Left ventricle myocardium inferior (tissue), 1 donor: Measurements from ENCODE around the gene RARRES2. TPM values are rescaled to one million over a fixed set of nuclear protein-coding genes. Genes with fewer than 3 reads are reported as not detected.

Source experiments
- DNase-seq: peaks from one replicate; pipeline ENCODE4 v3.0.0-alpha.2; 2020
- H3K27ac ChIP-seq: fragments of 200-600 bp; replicated peaks from 2 replicates; pipeline ENCODE4 v1.8.0; 2021
- H3K27me3 ChIP-seq: fragments of 200-600 bp; 2 replicates; pipeline ENCODE4 v1.8.0; 2021; ENCODE audit warnings: low read depth
- H3K36me3 ChIP-seq: fragments of 200-600 bp; 2 replicates; pipeline ENCODE4 v1.8.0; 2021
- H3K4me1 ChIP-seq: fragments of 200-600 bp; 2 replicates; pipeline ENCODE4 v1.8.0; 2021
- H3K4me3 ChIP-seq: fragments of 200-600 bp; 2 replicates; pipeline ENCODE4 v1.8.0; 2021; ENCODE audit warnings: mild to moderate bottlenecking, moderate library complexity
- H3K9me3 ChIP-seq: fragments of 200-600 bp; replicated peaks from 2 replicates; pipeline ENCODE4 v1.8.0; 2021
- intact Hi-C: fragments of 100-400 bp; cut with micrococcal nuclease; formaldehyde crosslinking; loops from one replicate; pipeline ENCODE4 v1.11.0; 2022
- total RNA-seq: library from RNA; stranded (reverse); fragmentation: NEBNext Ultra II Directional; extraction: Animal tissue kit (Norgen Biotek cat#: 25700); gene quantifications from one replicate; pipeline ENCODE4 v1.2.1, GENCODE V29; 2021
- TF ChIP-seq, protein P1 (sequence below): fragments of 200-600 bp; IDR thresholded peaks from 2 replicates; pipeline ENCODE4 v1.8.0; 2021; ENCODE audit warnings: antibody characterized with exemption, mild to moderate bottlenecking, borderline replicate concordance
- donor health status: DM: no; HTN: yes; CAD: no; lungs with severe emphysema.

The RARRES2 gene
- total RNA-seq, 1 donor from 2014 or later = 17.6 TPM

GRCh38 chr7:150371131-150371995 is 29.9 kb upstream of the RARRES2 start:
- Histone ChIP-seq H3K27ac (peak overlapping the region; percentile 21), H3K27me3 (no peaks in the 10 kb centered on the region), H3K4me3 (no peak overlapping the region), H3K4me1 (peaks cover 70% of the 10 kb centered on the region), H3K36me3 (peaks cover 41% of the 10 kb centered on the region), H3K9me3 (no peaks in the 10 kb centered on the region)
- DNase-seq = no peak
- intact Hi-C loops = no loop called here
- TF ChIP-seq, protein P1, sequence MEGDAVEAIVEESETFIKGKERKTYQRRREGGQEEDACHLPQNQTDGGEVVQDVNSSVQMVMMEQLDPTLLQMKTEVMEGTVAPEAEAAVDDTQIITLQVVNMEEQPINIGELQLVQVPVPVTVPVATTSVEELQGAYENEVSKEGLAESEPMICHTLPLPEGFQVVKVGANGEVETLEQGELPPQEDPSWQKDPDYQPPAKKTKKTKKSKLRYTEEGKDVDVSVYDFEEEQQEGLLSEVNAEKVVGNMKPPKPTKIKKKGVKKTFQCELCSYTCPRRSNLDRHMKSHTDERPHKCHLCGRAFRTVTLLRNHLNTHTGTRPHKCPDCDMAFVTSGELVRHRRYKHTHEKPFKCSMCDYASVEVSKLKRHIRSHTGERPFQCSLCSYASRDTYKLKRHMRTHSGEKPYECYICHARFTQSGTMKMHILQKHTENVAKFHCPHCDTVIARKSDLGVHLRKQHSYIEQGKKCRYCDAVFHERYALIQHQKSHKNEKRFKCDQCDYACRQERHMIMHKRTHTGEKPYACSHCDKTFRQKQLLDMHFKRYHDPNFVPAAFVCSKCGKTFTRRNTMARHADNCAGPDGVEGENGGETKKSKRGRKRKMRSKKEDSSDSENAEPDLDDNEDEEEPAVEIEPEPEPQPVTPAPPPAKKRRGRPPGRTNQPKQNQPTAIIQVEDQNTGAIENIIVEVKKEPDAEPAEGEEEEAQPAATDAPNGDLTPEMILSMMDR = no peak

GRCh38 chr7:150370612-150371071 is 29.2 kb upstream of the RARRES2 start:
- DNase-seq = no peak
- intact Hi-C loops = no loop called here
- Histone ChIP-seq H3K4me1 (peaks cover 70% of the 10 kb centered on the region), H3K27ac (peak overlapping the region; percentile 97), H3K9me3 (no peaks in the 10 kb centered on the region), H3K27me3 (no peaks in the 10 kb centered on the region), H3K36me3 (peaks cover 41% of the 10 kb centered on the region), H3K4me3 (peak overlapping the region; percentile 96)
- TF ChIP-seq, protein P1 = no peak

GRCh38 chr7:150369748-150370501 is 28.5 kb upstream of the RARRES2 start:
- Histone ChIP-seq H3K27ac (peak overlapping the region; percentile 97), H3K4me3 (peak overlapping the region; percentile 96), H3K36me3 (peaks cover 41% of the 10 kb centered on the region), H3K4me1 (peaks cover 70% of the 10 kb centered on the region), H3K27me3 (no peaks in the 10 kb centered on the region), H3K9me3 (no peaks in the 10 kb centered on the region)
- TF ChIP-seq, protein P1 = no peak
- intact Hi-C loops = no loop called here
- no peak for DNase-seq

DNA sequence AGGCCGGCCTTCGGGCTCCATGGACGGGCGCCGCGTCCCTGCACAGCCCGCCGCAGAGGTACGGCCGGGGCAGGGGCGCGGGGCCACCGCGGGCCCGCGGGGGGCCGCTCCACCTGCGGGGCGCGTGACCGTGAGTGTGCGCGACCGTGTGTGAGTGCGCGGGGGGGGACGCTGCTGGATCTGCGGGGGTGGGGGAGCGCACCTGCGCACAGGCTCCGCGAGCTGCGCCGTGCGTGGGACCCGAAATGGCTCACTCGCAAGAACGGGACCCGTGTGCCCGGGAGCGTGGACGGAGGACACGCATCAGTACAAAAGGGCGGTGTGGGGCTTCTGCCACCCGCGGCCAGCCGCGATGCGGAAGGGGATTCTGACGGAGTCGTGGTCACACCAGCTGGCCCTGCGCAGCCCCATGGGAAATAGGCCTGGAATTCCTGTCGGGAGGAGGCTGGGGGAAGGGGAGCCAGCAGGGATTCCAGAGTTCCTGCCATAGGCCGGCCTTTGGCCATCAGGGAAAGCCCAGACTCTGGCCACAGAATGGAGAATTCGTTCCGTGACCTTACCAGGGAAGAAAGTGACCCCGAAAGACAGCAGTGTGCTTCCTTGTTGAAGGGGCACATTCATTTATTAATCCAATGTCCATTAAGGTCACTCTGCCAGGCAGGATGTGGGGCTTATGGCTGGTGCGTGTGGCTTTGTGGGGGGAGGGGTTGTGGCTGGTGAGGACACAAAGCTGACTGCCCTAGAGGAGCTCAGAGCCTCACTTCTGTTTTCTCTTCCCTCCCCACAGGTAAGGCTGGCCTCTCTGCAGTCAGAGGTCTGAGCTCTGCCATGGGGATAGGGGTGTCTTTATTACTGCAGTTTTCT is 27.7 kb upstream of the RARRES2 start:
- intact Hi-C loops = no loop called here
- TF ChIP-seq, protein P1 = no peak
- H3K36me3 ChIP-seq = peaks cover 39% of the 10 kb centered on the region
- H3K4me1 ChIP-seq = peaks cover 66% of the 10 kb centered on the region
- peak overlapping the region; percentile 96 for H3K4me3 ChIP-seq
- peak overlapping the region; percentile 97 for H3K27ac ChIP-seq
- no peaks in the 10 kb centered on the region for H3K27me3 ChIP-seq
- peak; percentile 71 for DNase-seq
- no peaks in the 10 kb centered on the region for H3K9me3 ChIP-seq
